ENCODE measurements around the gene TMEM138.
A peak's percentile ranks its signal among the peaks of the same experiment; 100 is the strongest.

Gene TMEM138

DNA sequence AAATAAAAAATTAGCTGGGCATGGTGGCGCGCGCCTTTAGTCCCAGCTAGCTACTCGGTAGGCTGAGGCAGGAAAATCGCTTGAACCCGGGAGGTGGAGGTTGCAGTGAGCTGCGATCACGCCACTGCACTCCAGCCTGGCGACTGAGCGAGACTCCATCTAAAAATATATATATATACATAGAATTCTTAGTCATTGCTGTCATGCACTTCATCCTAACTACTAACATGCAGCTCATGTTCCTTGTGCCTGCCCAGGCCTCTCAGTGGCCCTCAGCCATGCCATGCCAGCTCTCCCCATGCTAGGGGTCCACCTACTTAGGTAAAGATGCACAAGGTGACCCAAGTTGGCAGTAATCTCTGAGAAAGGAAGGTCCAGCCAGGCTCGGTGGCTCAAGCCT is 3.6 kb upstream of the TMEM138 start:
- H3K4me3 ChIP-seq (ENCODE audit: low read depth, low read length): no peak overlapping the region
- no peak for DNase-seq (ENCODE audit: low read depth)
- TF ChIP-seq, protein P1, sequence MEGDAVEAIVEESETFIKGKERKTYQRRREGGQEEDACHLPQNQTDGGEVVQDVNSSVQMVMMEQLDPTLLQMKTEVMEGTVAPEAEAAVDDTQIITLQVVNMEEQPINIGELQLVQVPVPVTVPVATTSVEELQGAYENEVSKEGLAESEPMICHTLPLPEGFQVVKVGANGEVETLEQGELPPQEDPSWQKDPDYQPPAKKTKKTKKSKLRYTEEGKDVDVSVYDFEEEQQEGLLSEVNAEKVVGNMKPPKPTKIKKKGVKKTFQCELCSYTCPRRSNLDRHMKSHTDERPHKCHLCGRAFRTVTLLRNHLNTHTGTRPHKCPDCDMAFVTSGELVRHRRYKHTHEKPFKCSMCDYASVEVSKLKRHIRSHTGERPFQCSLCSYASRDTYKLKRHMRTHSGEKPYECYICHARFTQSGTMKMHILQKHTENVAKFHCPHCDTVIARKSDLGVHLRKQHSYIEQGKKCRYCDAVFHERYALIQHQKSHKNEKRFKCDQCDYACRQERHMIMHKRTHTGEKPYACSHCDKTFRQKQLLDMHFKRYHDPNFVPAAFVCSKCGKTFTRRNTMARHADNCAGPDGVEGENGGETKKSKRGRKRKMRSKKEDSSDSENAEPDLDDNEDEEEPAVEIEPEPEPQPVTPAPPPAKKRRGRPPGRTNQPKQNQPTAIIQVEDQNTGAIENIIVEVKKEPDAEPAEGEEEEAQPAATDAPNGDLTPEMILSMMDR (IDR thresholded peaks at IDR 0.05; ENCODE audit: low read depth, low read length): no peak
- TF ChIP-seq POLR2A (IDR thresholded peaks at IDR 0.05; ENCODE audit: extremely low read depth, insufficient read length): no peak
- no peak for TF ChIP-seq MYC (IDR thresholded peaks at IDR 0.05; ENCODE audit: low read depth, low read length)
- TF ChIP-seq, protein P2, sequence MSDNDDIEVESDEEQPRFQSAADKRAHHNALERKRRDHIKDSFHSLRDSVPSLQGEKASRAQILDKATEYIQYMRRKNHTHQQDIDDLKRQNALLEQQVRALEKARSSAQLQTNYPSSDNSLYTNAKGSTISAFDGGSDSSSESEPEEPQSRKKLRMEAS (IDR thresholded peaks at IDR 0.05; ENCODE audit: low read depth, low read length): no peak

DNA sequence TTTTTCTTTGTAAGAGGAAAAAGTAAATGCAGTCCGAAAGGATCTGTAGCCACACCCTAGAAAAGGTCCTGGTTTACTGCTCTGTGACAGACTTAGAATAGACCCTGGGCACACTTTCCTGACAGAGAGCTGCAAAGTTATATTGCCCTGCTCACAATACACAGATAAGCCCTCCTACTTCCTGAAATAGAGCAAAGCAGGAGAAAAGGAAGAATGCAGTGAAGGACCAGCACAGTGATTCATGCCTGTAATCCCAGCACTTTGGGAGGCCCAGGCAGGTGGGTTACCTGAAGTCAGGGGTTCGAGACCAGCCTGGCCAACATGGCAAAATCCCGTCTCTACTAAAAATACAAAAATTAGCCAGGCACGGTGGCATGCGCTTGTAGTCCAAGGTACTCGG is 2.7 kb upstream of the TMEM138 start:
- peak; percentile 27 for DNase-seq (ENCODE audit: low read depth)
- TF ChIP-seq MYC (IDR thresholded peaks at IDR 0.05; ENCODE audit: low read depth, low read length) (no peak), POLR2A (IDR thresholded peaks at IDR 0.05; ENCODE audit: extremely low read depth, insufficient read length) (no peak)
- TF ChIP-seq, protein P2 (IDR thresholded peaks at IDR 0.05; ENCODE audit: low read depth, low read length): no peak
- TF ChIP-seq, protein P1 (IDR thresholded peaks at IDR 0.05; ENCODE audit: low read depth, low read length): no peak
- H3K4me3 ChIP-seq (ENCODE audit: low read depth, low read length): no peak overlapping the region

DNA sequence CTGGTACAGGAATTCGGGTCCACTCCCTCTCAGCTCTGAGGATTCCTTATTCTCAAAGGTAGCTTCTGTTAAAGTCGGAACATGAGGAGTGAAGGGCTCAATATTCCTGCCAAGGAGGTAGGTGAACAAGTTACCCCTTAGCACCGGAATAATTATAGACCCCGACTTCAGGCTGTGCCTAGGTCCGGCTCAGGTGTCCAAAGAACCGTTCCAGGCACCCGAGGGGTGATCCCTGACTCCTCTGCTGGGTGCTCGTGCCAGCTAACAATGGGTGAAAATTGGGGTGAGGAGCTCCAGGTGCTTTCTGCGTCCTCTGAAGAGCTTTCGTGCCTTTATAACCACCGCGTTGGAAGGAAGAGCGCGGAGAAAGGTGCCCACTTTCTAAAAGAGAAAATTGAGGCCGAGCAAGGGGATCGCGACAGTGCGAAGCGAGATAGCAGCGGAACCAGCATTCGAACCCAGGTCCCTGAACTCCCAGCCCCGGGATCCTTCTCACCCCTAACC is 885 bp upstream of the TMEM138 start:
- DNase-seq (ENCODE audit: low read depth): no peak
- H3K4me3 ChIP-seq (ENCODE audit: low read depth, low read length): peak overlapping the region; percentile 98
- no peak for TF ChIP-seq POLR2A (IDR thresholded peaks at IDR 0.05; ENCODE audit: extremely low read depth, insufficient read length)
- TF ChIP-seq, protein P2 (IDR thresholded peaks at IDR 0.05; ENCODE audit: low read depth, low read length): no peak
- TF ChIP-seq, protein P1 (IDR thresholded peaks at IDR 0.05; ENCODE audit: low read depth, low read length): no peak
- TF ChIP-seq MYC (IDR thresholded peaks at IDR 0.05; ENCODE audit: low read depth, low read length): no peak

DNA sequence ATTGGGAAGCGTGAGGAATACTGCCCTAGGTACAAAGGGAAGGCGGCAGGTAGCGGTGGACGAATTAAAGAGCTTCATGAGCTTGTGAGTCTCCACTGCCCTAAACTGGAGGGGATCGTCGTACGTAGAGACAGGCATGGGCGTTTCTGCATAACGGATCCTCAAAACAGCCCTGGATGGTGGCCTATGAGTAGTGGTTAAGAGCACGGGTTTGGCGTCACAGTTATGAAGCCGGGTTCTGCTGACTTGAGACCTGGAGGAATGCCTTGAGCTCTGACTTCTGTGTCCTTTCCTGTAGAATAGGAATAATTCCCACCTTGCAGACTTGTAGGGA is 335 bp downstream of the TMEM138 start:
- DNase-seq (ENCODE audit: low read depth): peak; percentile 77
- peak overlapping the region; percentile 98 for H3K4me3 ChIP-seq (ENCODE audit: low read depth, low read length)
- TF ChIP-seq MYC (IDR thresholded peaks at IDR 0.05; ENCODE audit: low read depth, low read length): no peak
- TF ChIP-seq, protein P1 (IDR thresholded peaks at IDR 0.05; ENCODE audit: low read depth, low read length): no peak
- TF ChIP-seq, protein P2 (IDR thresholded peaks at IDR 0.05; ENCODE audit: low read depth, low read length): no peak
- TF ChIP-seq POLR2A (IDR thresholded peaks at IDR 0.05; ENCODE audit: extremely low read depth, insufficient read length): no peak

DNA sequence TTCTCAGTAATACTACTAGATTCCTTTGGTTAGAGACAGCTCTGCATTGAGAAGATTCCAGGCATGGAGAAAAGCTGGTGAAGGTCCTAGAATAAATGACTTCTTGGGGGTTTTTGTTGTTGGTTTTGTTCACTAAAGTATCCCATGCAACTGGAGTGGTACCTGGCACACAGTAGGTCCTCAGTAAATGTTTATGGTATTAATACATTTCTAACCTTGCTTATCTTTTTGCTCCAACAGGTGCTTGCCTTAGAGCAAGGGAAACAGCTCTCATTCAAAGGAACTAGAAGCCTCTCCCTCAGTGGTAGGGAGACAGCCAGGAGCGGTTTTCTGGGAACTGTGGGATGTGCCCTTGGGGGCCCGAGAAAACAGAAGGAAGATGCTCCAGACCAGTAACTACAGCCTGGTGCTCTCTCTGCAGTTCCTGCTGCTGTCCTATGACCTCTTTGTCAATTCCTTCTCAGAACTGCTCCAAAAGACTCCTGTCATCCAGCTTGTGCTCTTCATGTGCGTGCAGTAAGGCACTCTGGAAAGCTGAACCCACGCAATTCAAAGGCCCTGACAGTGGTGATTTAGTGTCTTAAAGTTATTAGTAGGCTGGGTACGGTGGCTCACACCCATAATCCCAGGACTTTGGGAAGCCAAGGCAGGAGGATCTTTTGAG is 2.0 kb downstream of the TMEM138 start:
- H3K4me3 ChIP-seq (ENCODE audit: low read depth, low read length): peak overlapping the region; percentile 98
- no peak for DNase-seq (ENCODE audit: low read depth)
- TF ChIP-seq, protein P2 (IDR thresholded peaks at IDR 0.05; ENCODE audit: low read depth, low read length): no peak
- TF ChIP-seq, protein P1 (IDR thresholded peaks at IDR 0.05; ENCODE audit: low read depth, low read length): no peak
- TF ChIP-seq MYC (IDR thresholded peaks at IDR 0.05; ENCODE audit: low read depth, low read length) (no peak), POLR2A (IDR thresholded peaks at IDR 0.05; ENCODE audit: extremely low read depth, insufficient read length) (no peak)

Measured in NB4 (cell line).